ENCODE measurements around the gene SEMA3F.

Gene SEMA3F

DNA sequence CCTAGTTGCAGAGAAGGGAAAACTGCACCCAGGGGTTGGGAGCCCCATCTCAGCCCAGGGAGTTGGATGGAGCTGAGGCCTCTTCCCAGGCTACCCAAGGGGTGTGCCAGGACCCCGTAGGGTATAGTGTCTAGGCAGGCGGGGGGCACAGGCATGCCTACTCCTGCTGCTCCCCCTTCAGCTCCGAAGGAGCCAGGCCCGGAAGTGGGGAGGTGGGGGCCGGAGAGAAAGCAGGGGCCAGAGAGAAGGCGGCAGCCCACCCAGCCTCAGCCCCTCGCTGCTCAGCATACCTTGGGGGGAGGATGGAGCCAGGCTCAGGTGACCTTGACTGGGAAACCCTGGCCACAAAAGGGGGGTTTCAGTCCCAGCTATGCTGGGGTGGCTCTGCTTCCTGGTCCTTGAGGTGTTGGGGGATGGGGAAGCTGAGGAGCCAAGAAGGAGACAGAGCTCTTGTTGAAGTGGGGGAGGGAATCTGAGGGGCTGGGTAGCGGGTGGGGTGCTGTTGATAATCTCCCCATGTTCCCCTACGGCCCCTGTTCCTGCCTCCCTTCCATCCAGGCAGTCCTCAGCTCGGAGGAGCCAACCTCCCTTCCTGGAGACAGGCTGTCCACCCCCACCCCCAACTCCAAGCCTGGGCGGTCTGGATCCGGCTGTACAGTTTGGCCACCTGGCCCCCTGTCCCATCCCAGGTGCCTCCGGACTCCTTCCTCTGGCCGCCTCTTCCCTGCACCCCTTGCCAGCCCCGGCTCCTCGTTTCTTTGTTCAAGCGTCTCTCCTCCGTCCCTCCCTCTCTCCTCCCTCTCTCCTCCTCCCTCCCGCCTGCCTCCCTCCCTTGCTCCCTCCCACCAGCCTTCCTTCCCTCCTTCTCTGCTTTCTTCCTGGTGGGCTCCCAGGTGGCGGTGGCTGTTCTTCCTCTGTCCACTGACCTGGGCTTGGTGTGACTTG lies 1.7 kb downstream of the SEMA3F start:
- CTCF ChIA-PET, result interaction anchor here (0.6 to 1.2 kb wide), 3 partner anchors 32 to 69 kb away, joined by 3 to 4 read pairs (median 3); no protein-coding TSS in a partner anchor

DNA sequence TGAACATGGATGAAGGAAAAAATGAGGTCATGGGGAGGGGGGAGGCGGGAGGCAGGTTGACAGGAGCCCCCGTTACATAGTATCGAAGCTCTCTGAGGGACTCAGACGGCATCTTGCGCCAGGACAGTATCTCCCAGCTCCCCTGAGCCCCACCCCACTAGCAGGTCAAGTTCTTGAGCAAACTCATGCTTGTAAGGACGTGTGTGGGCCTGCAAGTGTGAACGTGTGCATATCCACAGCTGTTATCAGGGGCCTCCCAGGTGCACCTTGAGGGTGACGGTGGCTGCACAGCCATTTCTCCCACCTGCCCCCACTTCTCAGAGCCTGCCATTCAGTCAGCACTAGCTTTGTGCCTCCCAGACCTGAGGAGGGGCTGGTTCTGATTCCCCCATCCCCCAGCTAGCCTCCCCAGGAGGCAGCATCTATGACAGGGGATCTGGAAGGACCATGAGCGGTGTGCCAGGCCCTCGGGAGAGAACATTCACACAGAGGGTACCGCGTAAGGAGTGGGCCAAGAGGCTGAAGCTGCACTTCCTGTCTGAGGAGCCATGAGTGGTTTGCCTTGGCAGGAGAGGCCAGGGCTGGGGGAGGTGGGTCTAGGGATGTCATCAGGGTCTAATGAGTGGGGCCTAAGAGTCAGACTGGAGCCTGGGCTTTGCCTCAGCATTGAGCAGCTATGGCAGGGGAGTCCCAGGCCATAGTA lies 2.9 kb downstream of the SEMA3F start:
- POLR2A ChIA-PET, result interaction anchor here (1.0 kb wide), 1 partner anchor 15 kb away, joined by 4 read pairs; no protein-coding TSS in a partner anchor
- TF ChIP-seq HDGF (IDR thresholded peaks at IDR 0.05; ENCODE audit: borderline replicate concordance), result no peak
- TF ChIP-seq CTBP1 (IDR thresholded peaks at IDR 0.05; ENCODE audit: borderline replicate concordance), result no peak
- TF ChIP-seq SUZ12 (IDR thresholded peaks at IDR 0.05), result no peak
- no peak for TF ChIP-seq NFRKB (IDR thresholded peaks at IDR 0.05)
- TF ChIP-seq FOXM1 (IDR thresholded peaks at IDR 0.05; ENCODE audit: borderline replicate concordance), result no peak
- TF ChIP-seq FOXK2 (IDR thresholded peaks at IDR 0.05), result no peak
- no peak for TF ChIP-seq LEF1 (IDR thresholded peaks at IDR 0.05; ENCODE audit: borderline replicate concordance)
- TF ChIP-seq ARNT (IDR thresholded peaks at IDR 0.05), result no peak
- TF ChIP-seq, protein P1, sequence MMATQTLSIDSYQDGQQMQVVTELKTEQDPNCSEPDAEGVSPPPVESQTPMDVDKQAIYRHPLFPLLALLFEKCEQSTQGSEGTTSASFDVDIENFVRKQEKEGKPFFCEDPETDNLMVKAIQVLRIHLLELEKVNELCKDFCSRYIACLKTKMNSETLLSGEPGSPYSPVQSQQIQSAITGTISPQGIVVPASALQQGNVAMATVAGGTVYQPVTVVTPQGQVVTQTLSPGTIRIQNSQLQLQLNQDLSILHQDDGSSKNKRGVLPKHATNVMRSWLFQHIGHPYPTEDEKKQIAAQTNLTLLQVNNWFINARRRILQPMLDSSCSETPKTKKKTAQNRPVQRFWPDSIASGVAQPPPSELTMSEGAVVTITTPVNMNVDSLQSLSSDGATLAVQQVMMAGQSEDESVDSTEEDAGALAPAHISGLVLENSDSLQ (IDR thresholded peaks at IDR 0.05), result no peak
- no peak for TF ChIP-seq TARDBP (IDR thresholded peaks at IDR 0.05)
- no peak for TF ChIP-seq BHLHE40 (IDR thresholded peaks at IDR 0.05; ENCODE audit: borderline replicate concordance)
- TF ChIP-seq SP1 (IDR thresholded peaks at IDR 0.05), result no peak
- no peak for DNase-seq (ENCODE audit: extremely low spot score)
- CTCF ChIA-PET, result interaction anchor here (0.6 to 0.9 kb wide), 2 partner anchors 98 to 705 kb away, joined by 3 to 9 read pairs; no protein-coding TSS in a partner anchor

More for the DNA sequence above, 1.7 kb downstream of the SEMA3F start:
- DNase-seq (ENCODE audit: extremely low spot score), result no peak
- TF ChIP-seq L3MBTL2 (conservative IDR thresholded peaks at IDR 0.05), result no peak
- no peak for TF ChIP-seq BHLHE40 (IDR thresholded peaks at IDR 0.05; ENCODE audit: borderline replicate concordance)
- no peak for TF ChIP-seq ZNF384 (IDR thresholded peaks at IDR 0.05)
- TF ChIP-seq FOXK2 (IDR thresholded peaks at IDR 0.05), result no peak
- no peak for TF ChIP-seq HDGF (IDR thresholded peaks at IDR 0.05; ENCODE audit: borderline replicate concordance)
- no peak for TF ChIP-seq ARNT (IDR thresholded peaks at IDR 0.05)
- TF ChIP-seq SP1 (IDR thresholded peaks at IDR 0.05), result no peak
- no peak for TF ChIP-seq CTBP1 (IDR thresholded peaks at IDR 0.05; ENCODE audit: borderline replicate concordance)
- no peak for TF ChIP-seq SUZ12 (IDR thresholded peaks at IDR 0.05)
- no peak for TF ChIP-seq TARDBP (IDR thresholded peaks at IDR 0.05)
- TF ChIP-seq, protein P1 (IDR thresholded peaks at IDR 0.05), result no peak
- TF ChIP-seq LEF1 (IDR thresholded peaks at IDR 0.05; ENCODE audit: borderline replicate concordance), result no peak
- no peak for TF ChIP-seq FOXM1 (IDR thresholded peaks at IDR 0.05; ENCODE audit: borderline replicate concordance)
- no peak for TF ChIP-seq FOXA1 (IDR thresholded peaks at IDR 0.05)
- TF ChIP-seq ELF4 (IDR thresholded peaks at IDR 0.05), result no peak
- TF ChIP-seq NFRKB (IDR thresholded peaks at IDR 0.05), result no peak
- POLR2A ChIA-PET, result interaction anchor here (1.3 kb wide), 1 partner anchor 33 kb away, joined by 3 read pairs; no protein-coding TSS in a partner anchor

DNA sequence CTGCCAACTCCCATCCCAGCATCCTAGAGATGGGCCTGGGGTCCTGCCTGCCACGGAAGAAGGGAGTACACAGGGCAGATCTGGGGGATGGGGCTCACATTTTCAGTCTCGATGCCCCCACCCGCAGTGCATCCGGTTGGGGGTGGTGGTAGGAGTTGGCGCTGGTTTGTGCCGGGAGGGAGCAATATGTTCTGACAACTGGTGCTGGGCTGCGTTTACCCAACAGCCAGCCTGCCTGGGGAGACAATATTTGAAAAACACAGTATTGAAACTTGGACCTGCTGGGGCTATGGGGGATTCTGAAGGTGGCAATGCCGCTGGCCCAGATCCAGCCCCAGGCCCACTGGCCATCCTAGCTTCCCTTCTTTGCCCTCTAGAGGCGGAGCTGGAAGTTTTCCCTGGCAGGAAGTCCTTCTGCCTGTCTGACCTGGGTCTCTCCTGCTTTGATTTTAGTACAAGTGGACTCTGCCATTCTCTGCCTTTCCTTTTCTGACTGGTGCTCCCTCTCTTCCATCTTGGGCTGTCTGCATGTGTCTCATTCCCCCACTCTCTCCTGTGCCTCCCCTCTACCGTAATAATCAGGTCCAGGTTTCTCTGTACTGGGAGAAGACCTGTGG lies 3.5 kb downstream of the SEMA3F start:
- POLR2A ChIA-PET, result interaction anchor here (1.0 kb wide), 1 partner anchor 15 kb away, joined by 4 read pairs; no protein-coding TSS in a partner anchor
- CTCF ChIA-PET, result interaction anchor here (0.9 kb wide), 1 partner anchor 98 kb away, joined by 3 read pairs; no protein-coding TSS in a partner anchor
- TF ChIP-seq ELF4 (IDR thresholded peaks at IDR 0.05) (no peak), SP1 (IDR thresholded peaks at IDR 0.05) (no peak), TARDBP (IDR thresholded peaks at IDR 0.05) (no peak), FOXM1 (IDR thresholded peaks at IDR 0.05; ENCODE audit: borderline replicate concordance) (no peak), ZNF384 (IDR thresholded peaks at IDR 0.05) (no peak), SUZ12 (IDR thresholded peaks at IDR 0.05) (no peak), FOXK2 (IDR thresholded peaks at IDR 0.05) (no peak), L3MBTL2 (conservative IDR thresholded peaks at IDR 0.05) (no peak)
- no peak for DNase-seq (ENCODE audit: extremely low spot score)

DNA sequence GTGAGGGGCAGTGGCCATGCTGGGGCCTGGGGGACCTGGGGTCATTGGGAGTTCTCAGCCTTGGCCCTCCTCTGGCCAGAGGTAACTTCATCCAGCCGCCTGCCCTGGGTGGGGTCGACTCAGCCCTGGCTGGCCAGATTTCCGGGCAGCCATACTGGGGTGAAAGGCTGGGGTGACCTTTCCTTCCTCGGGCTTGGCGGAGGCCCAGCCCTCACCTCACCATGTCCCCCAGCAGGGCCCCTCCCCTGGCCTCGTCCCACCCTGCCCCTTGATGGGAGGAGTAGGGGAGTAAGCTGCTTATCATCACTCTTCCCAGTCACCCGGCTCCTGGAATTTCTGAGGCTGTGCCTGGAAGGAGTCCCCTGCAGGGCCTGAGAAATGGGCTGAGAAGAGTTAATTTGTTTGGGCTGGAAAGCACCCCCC lies 5.4 kb downstream of the SEMA3F start:
- TF ChIP-seq CTBP1 (IDR thresholded peaks at IDR 0.05; ENCODE audit: borderline replicate concordance), result no peak
- TF ChIP-seq FOXK2 (IDR thresholded peaks at IDR 0.05), result no peak
- TF ChIP-seq ZNF384 (IDR thresholded peaks at IDR 0.05), result no peak
- ChIA-PET CTCF (no interaction called here), POLR2A (no interaction called here)
- no peak for DNase-seq (ENCODE audit: extremely low spot score)

DNA sequence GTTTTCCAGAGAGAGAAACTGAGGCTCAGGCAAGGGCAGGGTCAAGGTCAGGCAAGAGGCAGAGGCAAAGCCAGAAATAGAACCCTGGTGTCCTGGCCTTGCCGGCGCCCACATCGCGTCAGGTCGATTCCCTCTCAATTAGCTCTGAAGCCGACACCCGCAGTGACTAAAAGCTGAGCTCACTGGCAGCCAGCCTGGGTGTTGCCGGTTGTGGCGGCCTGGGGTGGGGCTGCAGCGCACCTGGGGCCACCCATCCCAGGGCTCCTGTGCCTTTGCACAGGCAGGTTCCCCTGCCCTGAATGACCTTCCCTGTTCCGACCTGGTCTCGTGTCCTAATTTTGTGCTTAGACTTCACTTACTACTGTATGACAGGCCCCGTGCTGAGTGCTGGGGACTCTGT lies 6.2 kb downstream of the SEMA3F start:
- ChIA-PET CTCF (no interaction called here), POLR2A (no interaction called here)
- no peak for DNase-seq (ENCODE audit: extremely low spot score)
- TF ChIP-seq FOXK2 (IDR thresholded peaks at IDR 0.05), result no peak
- TF ChIP-seq SP1 (IDR thresholded peaks at IDR 0.05), result no peak
- no peak for TF ChIP-seq NFRKB (IDR thresholded peaks at IDR 0.05)
- TF ChIP-seq FOXM1 (IDR thresholded peaks at IDR 0.05; ENCODE audit: borderline replicate concordance), result no peak
- TF ChIP-seq LEF1 (IDR thresholded peaks at IDR 0.05; ENCODE audit: borderline replicate concordance), result no peak
- TF ChIP-seq, protein P1 (IDR thresholded peaks at IDR 0.05), result no peak
- TF ChIP-seq FOXA1 (IDR thresholded peaks at IDR 0.05), result no peak
- no peak for TF ChIP-seq SUZ12 (IDR thresholded peaks at IDR 0.05)
- no peak for TF ChIP-seq ELF4 (IDR thresholded peaks at IDR 0.05)

Measured in HEK293T (cell line).